ENCODE results near the gene SCT.

The SCT gene

DNA sequence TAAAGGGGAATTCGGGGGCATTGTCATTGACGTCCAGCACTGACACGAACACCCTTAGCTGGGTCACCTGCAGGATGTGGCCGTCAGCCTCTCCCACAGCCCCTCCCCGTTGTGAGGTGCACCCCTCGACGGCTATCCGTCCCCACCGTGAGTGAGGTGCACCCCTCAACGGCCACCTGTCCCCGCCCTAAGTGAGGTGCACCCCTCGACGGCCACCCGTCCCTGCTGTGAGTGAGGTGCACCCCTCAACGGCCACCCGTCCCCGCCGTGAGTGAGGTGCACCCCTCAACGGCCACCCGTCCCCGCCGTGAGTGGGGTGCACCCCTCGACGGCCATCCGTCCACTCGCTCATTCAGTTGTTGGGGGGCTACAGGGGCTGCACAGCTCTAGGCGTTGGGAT, 5.1 kb downstream of the SCT start:
- DNase-seq (ENCODE audit: low spot score): no peak

DNA sequence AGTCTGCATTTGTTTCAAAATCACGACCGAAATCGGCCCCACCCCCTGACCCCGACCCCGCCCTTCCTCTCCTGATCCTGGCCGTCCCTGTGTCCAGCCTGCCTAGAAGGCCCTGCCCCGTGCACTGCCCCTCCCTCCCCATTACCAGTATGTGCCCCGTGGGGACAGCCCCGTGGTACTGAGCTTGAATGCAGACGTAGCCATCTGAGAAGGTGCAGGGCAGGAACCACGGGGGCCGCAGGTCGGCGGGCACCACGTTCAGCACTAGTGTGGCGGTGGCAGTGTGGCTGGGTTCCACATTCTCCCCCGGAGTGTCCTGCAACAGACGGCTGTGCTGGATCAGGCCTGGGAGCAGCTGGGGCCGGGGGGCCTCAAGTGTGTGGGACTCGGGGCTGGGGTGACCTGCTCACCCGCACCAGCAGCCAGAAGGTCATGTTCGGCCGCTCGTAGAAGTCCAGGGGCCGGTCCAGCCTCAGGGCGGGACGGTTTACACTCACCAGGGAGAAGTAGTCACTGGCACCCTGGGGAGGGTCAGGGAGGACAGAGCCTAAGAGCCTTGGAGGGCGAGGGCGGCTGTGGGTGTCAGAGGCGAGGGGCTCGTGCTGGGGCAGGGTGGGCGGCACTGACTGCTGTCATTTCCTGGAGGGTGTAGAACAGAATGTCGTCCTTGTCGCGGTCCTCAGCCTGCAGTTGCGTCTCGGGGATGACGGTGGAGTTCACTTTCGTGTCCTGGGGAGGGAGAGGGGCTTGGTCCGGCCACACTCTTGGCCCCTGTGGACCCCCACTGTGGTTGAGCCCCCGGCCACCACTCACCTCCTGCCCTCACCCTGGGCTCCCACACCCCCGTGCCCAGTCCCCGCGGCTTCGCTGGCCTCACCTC, 5.8 kb downstream of the SCT start:
- no peak for DNase-seq (ENCODE audit: low spot score)

DNA sequence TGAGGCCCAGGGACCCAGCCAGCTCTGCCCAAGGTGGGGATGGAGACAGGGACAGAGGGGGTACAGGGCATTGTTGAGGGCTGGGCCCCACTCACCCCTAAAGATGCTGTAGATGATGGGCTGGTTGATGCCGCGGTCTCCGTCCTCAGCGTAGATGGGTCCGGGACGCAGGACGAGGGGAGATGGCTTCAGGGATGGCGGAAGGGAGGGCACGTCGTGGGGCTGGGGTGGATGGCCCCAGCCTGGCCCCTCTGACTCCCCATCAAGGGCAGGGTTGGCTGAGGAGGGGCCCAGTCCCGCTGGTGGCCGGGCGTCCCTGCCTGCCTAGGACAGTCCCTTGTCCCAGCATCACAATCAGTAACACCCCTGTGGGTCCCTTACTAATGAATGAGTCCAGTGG, 6.8 kb downstream of the SCT start:
- DNase-seq (ENCODE audit: low spot score): no peak

DNA sequence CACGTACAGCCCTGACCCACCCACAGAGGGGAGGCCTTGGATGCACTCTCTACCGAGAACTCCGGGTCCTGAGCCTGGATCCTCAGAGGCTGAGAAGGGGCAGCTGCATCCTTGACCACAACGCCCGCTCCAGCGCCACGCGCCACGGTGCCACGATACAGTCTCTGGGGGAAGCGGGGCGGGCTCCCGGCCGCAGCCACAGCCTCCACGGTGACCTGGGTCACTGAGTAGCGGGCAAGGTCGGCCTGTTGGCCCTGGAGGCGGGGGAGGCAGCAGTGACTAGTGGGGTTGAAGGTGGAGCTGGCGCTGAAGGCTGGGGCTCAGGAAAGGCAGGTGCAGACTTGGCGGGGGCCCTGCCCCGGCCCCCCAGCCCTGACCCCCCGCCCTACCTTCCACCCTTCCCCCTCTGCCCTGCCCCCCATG, 7.3 kb downstream of the SCT start:
- DNase-seq (ENCODE audit: low spot score): no peak

DNA sequence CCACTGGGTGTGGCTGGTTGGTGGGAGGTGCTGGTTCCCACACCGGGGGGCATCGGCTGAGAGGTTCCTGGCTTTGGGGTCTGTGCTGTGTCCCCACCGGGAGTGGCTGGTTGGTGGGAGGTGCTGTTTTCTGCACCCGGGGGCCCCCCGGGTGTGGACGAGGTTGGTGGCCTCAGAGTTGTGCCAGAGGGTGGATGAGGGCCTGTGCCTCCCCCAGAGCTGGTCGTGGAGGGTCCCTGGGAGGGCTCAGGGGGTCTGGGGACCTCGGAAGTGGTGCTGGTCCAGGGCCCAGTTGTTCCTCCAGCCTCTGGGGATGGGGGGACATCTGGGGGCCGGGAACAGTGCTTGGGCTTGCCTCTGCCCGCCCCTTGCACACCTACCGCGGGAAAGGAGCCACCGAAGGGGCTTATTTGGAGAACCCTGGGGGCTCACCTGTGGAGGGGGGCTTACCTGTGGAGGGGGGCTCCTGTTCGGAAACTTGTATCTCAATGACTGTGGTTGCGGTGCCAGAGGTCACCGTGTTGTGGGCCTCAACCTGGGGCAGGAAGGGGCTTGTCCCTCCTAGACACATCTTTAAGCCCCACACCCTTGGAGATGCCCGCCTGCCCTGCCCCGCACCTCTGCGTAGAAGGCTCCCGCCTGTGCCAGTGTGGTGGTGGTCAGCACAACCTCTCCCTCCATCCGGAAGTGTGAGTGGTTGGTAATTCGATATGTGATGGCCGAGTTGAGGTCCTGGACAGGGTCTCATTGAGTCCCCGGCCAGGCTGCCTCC, 7.9 kb downstream of the SCT start:
- no peak for DNase-seq (ENCODE audit: low spot score)

DNA sequence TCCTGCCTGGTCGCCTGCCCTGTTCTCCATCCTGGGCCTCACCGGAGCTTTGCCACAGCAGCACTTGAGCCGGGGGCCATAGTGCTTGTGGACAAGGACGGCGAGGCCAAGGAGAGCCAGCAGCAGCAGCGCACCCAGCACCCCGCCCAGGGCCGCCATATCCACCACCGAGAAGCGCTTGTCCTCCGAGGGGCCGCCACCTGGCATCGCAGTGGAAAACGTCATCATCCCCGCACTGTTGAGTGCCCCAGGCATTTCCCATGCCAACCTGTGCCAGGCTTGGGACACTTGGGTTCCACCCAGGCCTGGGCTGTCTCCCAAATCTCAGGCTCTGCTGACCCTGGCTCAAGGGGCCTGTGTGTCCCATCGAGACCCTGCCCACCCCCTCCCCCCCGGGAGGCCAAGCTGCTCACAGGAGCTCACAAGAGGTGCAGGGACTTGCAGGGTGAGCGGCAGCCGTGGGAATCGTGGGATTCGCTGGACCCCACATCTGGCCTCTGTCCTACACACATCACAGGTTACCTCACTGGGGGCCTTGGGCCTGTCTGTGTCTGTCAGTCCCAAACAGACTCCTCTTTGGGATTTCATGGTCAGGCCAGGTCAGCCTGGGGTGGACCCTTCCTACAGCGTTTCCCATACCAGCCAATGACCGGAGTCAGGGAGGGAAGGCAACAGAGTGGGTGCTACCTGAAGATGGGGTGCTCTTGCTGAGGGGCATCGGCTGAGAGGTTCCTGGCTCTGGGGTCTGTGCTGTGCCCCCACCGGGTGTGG, 8.9 kb downstream of the SCT start:
- DNase-seq (ENCODE audit: low spot score): no peak

DNA sequence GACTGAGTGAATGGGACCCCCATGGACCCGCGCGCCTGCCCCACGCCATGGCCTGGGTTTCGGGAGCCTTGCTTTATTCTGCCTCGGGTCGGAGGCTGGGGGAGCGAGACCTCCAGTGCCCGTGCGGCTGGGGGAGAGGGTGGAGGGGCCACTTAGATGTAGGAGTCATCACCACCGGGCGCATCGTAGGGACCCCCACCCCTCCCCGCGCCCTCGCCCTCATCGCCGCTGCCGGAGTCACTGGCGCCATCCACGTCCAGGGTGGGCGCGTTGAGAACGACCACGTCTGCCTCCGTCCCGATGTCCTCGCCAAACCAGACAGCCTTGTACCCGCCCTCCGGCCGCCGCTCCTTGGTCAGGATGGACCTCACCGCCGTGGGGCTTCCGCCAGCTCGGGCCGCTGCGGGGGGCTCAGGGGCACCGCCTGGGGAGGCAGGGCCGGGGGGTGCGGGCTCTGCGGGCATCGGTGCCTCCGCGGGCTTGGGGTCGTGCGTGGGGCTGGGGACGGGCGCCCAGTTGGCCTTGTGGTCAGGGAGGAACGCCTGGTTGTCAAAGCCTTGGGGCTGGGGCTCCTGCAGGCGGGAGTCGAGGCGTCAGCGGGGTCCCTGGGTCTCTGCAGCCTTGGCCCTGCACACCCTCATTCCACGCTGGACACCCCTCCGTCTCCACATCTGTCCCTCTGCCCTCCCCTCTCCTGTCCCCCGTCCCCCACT, 9.6 kb downstream of the SCT start:
- no peak for DNase-seq (ENCODE audit: low spot score)

DNA sequence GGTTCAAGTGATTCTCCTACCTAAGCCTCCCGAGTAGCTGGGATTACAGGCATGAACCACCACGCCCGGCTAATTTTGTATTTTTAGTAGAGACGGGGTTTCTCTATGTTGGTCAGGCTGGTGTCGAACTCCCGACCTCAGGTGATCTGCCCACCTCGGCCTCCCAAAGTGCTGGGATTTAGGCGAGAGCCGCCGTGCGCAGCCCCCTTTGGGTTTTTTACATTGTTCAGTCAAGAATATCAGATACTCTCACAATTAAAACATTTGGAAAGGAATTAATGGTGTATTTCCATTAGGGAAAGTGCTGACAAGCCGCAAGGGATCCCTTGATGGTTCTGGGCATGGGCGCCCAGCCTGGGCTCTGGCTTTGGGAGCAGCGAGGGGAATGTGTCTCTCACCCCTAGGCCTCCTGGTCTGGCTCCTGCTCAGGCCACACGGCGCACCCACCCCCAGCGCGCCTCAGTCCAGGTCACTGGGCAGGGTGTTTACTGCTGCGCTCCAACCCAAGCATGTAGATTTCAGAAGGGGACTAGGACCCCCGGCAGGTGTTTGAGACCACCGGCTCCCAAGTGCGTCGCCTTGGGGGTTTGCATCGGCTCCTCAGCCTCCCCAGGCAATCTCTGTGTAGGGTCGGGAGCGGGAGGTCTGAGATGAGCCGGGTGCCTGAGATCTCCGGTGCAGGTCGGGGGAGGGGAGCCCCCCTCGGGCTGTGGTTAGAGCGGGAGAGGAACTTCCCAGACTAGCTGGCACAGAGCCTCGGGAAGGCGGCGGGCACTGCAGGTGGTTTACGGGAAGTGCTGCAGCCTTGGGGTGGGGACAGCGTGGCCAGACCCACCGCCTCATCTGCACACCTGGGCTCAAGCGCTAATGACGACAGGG, 10.4 kb downstream of the SCT start:
- DNase-seq (ENCODE audit: low spot score): no peak

DNA sequence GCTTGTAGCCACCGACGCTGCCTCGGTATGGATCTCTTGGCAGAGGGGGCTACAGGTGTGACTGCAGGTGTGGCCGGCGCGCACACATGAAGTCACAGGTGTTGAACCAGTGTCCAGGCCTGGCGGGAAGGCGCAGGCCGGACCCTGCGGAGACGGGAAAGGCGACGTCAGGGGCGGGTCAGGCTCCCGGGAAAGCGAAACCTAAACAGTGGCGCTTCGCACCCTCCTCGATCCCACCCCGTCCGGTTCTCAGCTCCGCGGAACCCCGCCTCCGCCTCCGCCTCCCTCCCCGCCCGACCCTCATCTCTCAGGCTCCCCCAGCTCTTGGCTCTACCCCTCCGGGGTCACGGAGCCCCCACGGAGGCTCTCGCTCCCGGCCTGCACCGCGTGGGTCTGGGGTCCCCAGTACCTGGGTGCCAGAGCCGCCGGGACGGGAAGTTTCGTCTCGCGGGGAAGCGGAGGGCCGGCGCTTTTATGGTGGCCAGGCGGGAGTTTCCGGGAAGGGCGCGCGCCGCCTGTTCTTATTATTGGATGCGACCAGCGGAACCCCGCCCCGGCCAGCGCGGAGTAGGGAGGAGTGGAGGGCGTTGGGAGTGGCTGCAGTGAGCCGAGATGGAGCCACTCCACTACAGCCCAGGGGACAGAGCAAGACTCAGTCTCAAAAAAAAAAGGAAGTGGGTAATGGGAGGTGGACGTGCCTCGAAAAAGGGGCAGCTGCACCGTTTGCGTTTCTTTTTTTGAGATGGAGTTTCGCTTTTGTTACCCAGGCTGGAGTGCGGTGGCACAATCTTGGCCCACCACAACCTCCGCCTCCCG, 11.3 kb downstream of the SCT start, which contains the start of gene IRF7:
Gene IRF7, minus strand, starts transcription at position 447 of the 816 bp plus-strand sequence. CDS start 586 bp downstream, outside the sequence.
- DNase-seq (ENCODE audit: low spot score): peak; percentile 84

DNA sequence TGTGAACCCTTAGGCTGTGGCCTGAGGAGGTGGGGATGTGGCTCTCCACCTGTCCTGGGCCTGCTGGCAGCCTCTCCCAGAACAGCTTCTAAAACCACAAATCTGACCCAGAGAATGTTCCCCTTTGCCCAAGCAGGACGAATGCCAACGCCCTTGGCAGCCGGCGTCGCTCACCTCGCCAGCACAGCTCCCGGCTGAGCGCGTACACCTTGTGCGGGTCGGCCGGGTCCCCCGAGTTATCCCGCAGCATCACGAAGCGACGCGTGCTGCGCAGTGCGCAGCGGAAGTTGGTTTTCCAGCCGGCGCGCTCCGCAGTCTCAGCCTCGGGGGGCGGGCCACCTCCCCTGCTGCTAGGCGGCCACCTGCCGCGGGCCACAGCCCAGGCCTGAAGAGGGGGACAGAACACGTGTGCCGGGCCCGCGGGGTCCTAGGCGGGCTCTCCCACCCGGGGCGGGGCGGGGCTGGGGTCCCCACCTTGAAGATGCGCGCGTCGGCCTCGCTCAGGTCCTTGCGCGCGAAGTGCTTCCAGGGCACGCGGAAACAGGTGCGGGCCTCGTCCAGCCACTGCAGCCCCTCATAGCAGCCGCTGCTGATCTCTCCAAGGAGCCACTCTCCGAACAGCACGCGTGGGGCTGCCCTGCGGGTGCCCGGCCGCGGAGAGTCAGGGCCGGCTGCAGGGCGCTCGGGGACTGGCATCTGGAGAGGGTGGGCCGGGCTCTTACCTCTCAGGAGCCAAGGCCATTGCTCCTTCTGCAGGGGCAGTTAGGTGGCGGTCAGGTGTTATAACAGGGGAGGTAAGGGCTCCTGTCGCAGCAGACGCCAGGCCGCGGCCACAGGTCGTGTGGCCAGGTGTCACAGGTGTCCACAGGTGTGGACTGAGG, 12.1 kb downstream of the SCT start:
- no peak for DNase-seq (ENCODE audit: low spot score)

DNA sequence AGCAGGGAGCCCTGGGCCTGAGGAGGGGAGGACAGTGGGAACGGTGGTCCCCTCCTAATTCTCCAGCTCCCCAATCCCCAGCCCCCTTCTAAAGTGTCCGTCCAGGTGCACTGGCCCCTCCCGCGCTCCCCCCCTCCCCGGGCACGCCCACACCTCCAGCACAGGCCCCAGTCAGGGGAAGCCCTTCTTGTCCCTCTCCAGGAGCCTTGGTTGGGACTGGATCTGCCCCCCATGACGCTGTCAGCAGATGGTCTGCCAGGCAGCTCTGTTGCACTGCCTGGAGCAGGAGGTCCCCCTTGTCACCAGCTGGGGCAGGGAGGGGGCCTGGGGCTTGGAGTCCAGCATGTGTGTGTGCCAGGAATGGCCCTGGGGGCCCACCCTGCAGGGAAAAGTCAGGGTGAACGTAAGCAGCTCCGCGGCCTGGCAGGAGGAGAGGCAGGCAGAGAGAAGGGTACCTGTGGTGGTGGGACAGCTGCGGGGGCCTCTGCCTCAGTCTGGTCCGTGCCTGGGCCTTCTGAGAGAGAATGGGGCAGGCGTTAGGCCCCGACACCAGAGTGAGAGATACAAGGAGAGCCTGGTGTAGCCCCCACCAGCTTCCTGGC, 12.9 kb downstream of the SCT start:
- DNase-seq (ENCODE audit: low spot score): no peak

DNA sequence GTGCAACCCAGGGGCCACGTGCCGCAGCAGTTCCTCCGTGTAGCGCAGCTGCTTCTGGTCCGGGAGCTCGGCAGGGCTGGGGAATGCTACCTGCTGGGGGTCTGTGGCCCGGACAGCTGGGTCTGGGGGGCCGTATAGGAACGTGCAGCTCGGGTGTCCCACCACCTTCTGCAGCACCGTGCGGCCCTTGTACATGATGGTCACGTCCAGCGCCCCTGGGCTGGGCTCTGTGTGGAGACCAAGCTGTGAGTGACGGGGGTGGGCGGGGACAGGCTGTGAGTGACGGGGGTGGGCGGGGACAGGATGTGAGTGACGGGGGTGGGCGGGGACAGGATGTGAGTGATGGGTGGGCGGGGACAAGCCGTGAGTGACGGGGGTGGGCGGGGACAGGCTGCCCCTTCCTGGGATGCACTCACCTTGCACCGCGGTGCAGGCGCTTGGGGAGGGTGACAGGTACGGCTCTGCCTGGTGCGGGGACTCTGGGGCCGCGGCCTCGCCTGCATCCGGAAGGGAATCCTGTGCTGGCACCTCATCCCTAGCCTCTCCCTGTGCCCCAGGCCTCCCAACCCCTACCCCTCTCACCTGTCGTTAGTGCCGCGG, 13.5 kb downstream of the SCT start:
- DNase-seq (ENCODE audit: low spot score): no peak

DNA sequence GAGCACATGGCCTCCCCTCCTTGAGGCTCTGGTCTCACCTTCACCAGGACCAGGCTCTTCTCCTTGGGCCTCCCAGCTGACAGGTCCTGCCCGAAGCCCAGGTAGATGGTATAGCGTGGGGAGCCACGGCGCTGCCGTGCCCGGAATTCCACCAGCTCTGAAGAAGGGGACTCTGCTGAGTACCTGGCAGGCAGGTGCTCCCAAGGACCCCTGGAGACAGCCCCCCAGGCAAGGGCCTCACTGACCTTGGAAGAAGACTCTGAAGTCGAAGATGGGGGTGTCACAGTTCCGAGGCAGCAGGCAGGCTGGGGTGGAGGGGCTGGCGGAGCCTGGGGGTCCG, 14.1 kb downstream of the SCT start:
- no peak for DNase-seq (ENCODE audit: low spot score)

DNA sequence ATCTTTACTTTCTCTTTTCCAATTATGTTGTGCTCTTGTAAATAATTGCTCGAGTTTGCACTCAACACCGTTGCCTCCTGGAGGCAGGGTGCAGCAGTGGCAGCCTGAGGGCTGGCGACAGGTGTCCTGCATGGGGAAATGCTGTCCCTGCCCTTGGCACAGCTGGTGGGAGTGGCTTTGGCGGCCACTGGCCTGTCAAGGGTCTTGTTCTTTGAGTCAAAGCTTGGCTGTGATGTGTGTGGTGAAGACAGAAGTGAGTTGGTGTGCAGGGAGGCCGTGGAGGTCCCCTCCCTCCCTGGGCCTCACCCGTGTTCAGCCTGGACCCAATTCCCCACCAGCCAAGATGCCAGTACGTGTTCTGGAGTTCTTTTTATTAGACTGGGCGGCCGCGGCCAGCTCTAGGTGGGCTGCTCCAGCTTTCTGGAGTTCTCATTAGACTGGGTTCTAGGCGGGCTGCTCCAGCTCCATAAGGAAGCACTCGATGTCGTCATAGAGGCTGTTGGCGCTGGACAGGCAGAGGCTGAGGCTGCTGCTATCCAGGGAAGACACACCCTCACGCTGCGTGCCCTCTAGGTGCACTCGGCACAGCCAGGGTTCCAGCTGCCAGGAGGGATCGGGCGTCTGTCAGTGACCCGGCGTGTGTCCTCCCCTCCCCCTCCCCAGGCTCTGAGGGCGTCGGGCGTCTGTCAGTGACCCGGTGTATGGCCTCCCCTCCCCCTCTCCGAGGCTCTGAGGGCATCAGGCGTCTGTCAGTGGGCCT, 14.6 kb downstream of the SCT start:
- DNase-seq (ENCODE audit: low spot score): no peak

DNA sequence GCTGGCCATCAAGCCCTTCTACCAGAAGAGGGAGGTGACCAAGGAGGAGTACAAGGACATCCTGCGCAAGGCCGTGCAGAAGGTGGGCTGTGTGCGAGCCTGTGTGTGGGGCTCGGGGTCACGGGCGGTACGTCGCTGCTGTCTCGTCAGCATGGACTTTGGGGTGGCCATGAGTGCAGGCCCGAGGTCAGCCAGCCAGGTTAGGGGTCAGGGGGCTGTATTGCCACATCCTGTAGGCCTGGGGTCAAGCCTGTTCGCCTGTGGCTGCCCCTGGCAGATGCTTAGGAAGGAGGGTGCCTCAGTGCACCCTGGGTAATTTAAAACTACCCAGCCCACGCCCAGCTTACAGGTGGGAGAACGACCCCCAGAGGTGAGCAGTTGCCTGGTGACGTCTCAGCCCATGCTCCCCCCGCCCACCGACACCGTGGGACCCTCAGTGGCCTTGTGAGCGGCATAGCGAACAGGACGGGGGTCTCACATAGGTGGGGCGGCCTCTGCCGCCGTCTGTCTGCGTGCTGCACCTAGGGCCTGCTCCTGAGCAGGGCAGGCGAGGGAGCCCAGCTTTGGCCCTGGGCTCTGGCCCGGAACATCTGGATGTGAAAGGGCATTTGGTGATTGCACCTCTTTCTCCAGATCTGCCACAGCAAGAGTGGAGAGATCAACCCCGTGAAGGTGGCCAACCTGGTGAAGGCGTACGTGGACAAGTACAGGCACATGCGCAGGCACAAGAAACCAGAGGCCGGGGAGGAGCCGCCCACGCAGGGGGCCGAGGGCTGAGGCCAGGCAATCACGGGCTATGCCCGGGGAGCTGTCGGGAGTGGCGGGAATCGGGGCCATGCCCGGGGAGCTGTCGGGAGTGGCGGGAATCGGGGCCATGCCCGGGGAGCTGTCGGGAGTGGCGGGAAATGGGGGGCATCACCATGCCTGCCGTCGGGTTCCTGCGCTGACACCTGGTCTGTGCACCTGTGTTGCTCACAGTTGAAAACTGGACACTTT, 15.7 kb downstream of the SCT start:
- DNase-seq (ENCODE audit: low spot score): no peak

DNA sequence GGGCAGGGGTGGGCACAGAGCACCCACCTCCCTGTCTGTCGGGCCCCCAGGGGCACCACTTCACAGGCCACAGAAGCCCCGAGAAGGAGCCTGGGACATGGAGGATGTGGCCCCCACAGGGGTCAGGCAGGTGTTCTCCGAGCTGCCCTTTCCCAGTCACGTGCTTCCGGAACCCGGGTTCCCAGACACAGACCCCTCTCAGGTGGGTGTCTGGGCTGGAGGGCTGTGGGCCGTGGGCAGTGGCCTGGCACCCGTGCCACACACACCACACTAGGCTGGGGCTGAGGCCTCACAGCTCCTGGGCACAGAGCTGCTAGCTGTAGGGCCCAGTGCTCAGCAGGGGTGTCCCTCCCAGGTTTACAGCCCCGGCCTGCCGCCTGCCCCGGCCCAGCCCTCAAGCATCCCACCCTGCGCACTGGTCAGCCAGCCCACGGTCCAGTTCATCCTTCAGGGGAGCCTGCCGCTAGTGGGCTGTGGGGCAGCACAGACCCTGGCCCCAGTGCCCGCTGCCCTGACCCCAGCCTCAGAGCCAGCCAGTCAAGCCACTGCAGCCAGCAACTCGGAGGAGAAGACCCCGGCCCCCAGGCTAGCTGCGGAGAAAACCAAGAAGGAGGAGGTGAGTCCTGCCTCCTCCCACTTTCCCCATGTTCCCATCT, 16.7 kb downstream of the SCT start:
- DNase-seq (ENCODE audit: low spot score): no peak
